SU-DHL-6 (cell line): ENCODE results near the gene DAAM2.

Experiments
- EZH2phosphoT487 ChIP-seq: fragments of 200-600 bp; sonication (generic), shearing (Covaris generic); conservative IDR thresholded peaks from 2 replicates; pipeline ENCODE4 v1.6.1; 2018; ENCODE audit warnings: mild to moderate bottlenecking, antibody characterized with exemption, low read length, moderate library complexity, mixed read lengths
- TF ChIP-seq, protein P1 (sequence below): fragments of 200-600 bp; sonication (generic); IDR thresholded peaks from one replicate; pipeline ENCODE4 v1.5.1; 2017; ENCODE audit warnings: antibody characterized with exemption, mild to moderate bottlenecking, low read length, moderate library complexity; ENCODE audit not compliant: insufficient read depth, poor library complexity, severe bottlenecking

DNA sequence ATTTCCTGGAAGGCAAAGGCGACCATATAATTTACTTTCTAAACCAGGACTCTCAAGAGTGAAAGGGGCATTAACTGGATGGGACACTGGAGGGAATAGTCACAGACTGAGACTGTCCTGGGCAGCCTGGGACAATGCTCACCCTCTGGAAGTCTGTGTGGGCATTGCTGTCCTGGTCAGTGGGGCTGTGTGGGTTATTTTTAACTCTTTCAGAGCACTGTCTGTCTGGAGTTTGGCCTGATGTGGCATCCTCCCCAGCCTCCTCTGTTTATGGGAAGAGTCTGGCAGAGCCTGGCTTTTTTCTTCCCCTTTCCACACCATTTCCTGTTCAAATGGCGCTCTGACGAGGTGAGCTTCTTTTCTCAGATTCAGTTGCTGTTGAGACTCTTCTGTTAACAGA, 11.7 kb downstream of the DAAM2 start:
- TF ChIP-seq, protein P1, sequence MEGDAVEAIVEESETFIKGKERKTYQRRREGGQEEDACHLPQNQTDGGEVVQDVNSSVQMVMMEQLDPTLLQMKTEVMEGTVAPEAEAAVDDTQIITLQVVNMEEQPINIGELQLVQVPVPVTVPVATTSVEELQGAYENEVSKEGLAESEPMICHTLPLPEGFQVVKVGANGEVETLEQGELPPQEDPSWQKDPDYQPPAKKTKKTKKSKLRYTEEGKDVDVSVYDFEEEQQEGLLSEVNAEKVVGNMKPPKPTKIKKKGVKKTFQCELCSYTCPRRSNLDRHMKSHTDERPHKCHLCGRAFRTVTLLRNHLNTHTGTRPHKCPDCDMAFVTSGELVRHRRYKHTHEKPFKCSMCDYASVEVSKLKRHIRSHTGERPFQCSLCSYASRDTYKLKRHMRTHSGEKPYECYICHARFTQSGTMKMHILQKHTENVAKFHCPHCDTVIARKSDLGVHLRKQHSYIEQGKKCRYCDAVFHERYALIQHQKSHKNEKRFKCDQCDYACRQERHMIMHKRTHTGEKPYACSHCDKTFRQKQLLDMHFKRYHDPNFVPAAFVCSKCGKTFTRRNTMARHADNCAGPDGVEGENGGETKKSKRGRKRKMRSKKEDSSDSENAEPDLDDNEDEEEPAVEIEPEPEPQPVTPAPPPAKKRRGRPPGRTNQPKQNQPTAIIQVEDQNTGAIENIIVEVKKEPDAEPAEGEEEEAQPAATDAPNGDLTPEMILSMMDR = no peak
- TF ChIP-seq EZH2phosphoT487 = no peak
